GM23338 (cell line): ENCODE measurements around the gene CACNA1G. TPM values are rescaled to one million over a fixed set of nuclear protein-coding genes. Genes with fewer than 3 reads are reported as not detected.

Experiments used
- ATAC-seq: fragments of 200-7000 bp; cut with Tn5 transposase; 3 replicates; pipeline ENCODE4 v1.9.1; 2020
- DNase-seq: peaks from one replicate; pipeline ENCODE4 v3.0.0-alpha.2; 2015; ENCODE audit warnings: low spot score
- H2AFZ ChIP-seq: fragments of 200-600 bp; sonication (generic); 2 replicates; pipeline ENCODE4 v1.8.0; 2016; ENCODE audit warnings: antibody characterized with exemption, mild to moderate bottlenecking, moderate library complexity
- H3F3A ChIP-seq: fragments of 200-600 bp; sonication (generic); replicated peaks from 2 replicates; pipeline ENCODE4 v1.8.0; 2017; ENCODE audit warnings: antibody characterized with exemption, mixed run types, low read depth
- H3K27ac ChIP-seq: fragments of 200-600 bp; sonication (generic); 2 replicates; pipeline ENCODE4 v1.6.1; 2016; ENCODE audit warnings: low read depth
- H3K27me3 ChIP-seq: fragments of 200-600 bp; sonication (generic); 2 replicates; pipeline ENCODE4 v1.8.0; 2016; ENCODE audit warnings: mild to moderate bottlenecking, mixed run types, moderate library complexity; ENCODE audit not compliant: insufficient read depth
- H3K36me3 ChIP-seq: fragments of 200-600 bp; sonication (generic); 2 replicates; pipeline ENCODE4 v1.8.0; 2016; ENCODE audit warnings: mild to moderate bottlenecking; ENCODE audit not compliant: insufficient read depth
- H3K4me1 ChIP-seq: fragments of 200-600 bp; sonication (generic); 2 replicates; pipeline ENCODE4 v1.8.0; 2016; ENCODE audit warnings: mild to moderate bottlenecking, moderate library complexity; ENCODE audit not compliant: insufficient read depth
- H3K4me2 ChIP-seq: fragments of 200-600 bp; sonication (generic); 2 replicates; pipeline ENCODE4 v1.7.1; 2017; ENCODE audit warnings: mixed run types
- H3K4me3 ChIP-seq: fragments of 200-600 bp; sonication (generic); 2 replicates; pipeline ENCODE4 v1.6.1; 2016; ENCODE audit warnings: mixed run types
- H3K79me2 ChIP-seq: fragments of 200-600 bp; sonication (generic); replicated peaks from 2 replicates; pipeline ENCODE4 v1.8.0; 2017; ENCODE audit warnings: mild to moderate bottlenecking; ENCODE audit not compliant: insufficient read depth
- H3K9me2 ChIP-seq: fragments of 200-600 bp; sonication (generic); 2 replicates; pipeline ENCODE4 v1.8.0; 2017; ENCODE audit not compliant: insufficient read depth
- H4K20me1 ChIP-seq: fragments of 200-600 bp; sonication (generic); replicated peaks from 2 replicates; pipeline ENCODE4 v1.8.0; 2017; ENCODE audit warnings: mild to moderate bottlenecking; ENCODE audit not compliant: insufficient read depth
- H3K27ac Mint-ChIP-seq: 2 replicates; pipeline ENCODE4 v1.8.0; 2020; ENCODE audit warnings: inconsistent platforms, mild to moderate bottlenecking, moderate library complexity, mixed read lengths
- H3K27me3 Mint-ChIP-seq: 3 replicates; pipeline ENCODE4 v1.8.0; 2022; ENCODE audit warnings: low read depth, mild to moderate bottlenecking, moderate library complexity, mixed read lengths, inconsistent platforms; ENCODE audit not compliant: insufficient read depth, poor library complexity
- H3K36me3 Mint-ChIP-seq: 3 replicates; pipeline ENCODE4 v1.8.0; 2021; ENCODE audit warnings: low read depth, mild to moderate bottlenecking, inconsistent platforms, moderate library complexity, mixed read lengths
- H3K4me1 Mint-ChIP-seq: 3 replicates; pipeline ENCODE4 v1.8.0; 2020; ENCODE audit warnings: mild to moderate bottlenecking, inconsistent platforms, mixed read lengths
- H3K4me3 Mint-ChIP-seq: 3 replicates; pipeline ENCODE4 v1.8.0; 2021; ENCODE audit warnings: moderate library complexity, mild to moderate bottlenecking, inconsistent platforms, mixed read lengths
- H3K9me3 Mint-ChIP-seq: 3 replicates; pipeline ENCODE4 v1.8.0; 2020; ENCODE audit warnings: moderate library complexity, mild to moderate bottlenecking, inconsistent platforms, mixed read lengths
- CREB1 ChIP-seq: fragments of 250-450 bp; sonication (Bioruptor Pico); IDR thresholded peaks from 2 replicates; pipeline ENCODE4 v1.5.0; 2020; ENCODE audit warnings: low read depth, mild to moderate bottlenecking, moderate library complexity
- EZH2 ChIP-seq: fragments of 200-600 bp; sonication (generic); IDR thresholded peaks from one replicate; pipeline ENCODE4 v1.8.0; 2017; ENCODE audit warnings: antibody characterized with exemption, mild to moderate bottlenecking, low read depth; ENCODE audit not compliant: unreplicated experiment
- EZH2phosphoT487 ChIP-seq: fragments of 200-600 bp; sonication (generic); IDR thresholded peaks from one replicate; pipeline ENCODE4 v1.8.1; 2018; ENCODE audit warnings: antibody characterized with exemption; ENCODE audit not compliant: unreplicated experiment
- JUNB ChIP-seq: IDR thresholded peaks from one replicate; pipeline ENCODE4 v1.6.1; 2016; ENCODE audit warnings: antibody characterized with exemption; ENCODE audit not compliant: unreplicated experiment
- NANOG ChIP-seq: IDR thresholded peaks from 2 replicates; pipeline ENCODE4 v1.6.1; 2016; ENCODE audit warnings: antibody characterized with exemption, borderline replicate concordance
- POLR2AphosphoS5 ChIP-seq: IDR thresholded peaks from 2 replicates; pipeline ENCODE4 v1.6.1; 2016; ENCODE audit warnings: antibody characterized with exemption, low read depth
- STAT1 ChIP-seq: IDR thresholded peaks from one replicate; pipeline ENCODE4 v1.6.1; 2016; ENCODE audit warnings: antibody characterized with exemption; ENCODE audit not compliant: unreplicated experiment
- ZNF114 ChIP-seq: fragments of 250-450 bp; sonication (Bioruptor Pico); IDR thresholded peaks from 2 replicates; pipeline ENCODE4 v1.5.0; 2020; ENCODE audit warnings: mild to moderate bottlenecking, moderate library complexity
- ZNF331 ChIP-seq: fragments of 250-450 bp; sonication (Bioruptor Pico); IDR thresholded peaks from 2 replicates; pipeline ENCODE4 v1.5.0; 2020; ENCODE audit warnings: low read depth, mild to moderate bottlenecking, moderate library complexity
- polyA plus RNA-seq: library from polyadenylated mRNA; unstranded; fragments of >200 nt; fragmentation: Nextera tagmentation; extraction: Ambion mirVana; gene quantifications from 2 replicates; pipeline ENCODE4 v1.2.1, GENCODE V29; 2016
- total RNA-seq: library from RNA; depleted of rRNA; stranded (reverse); fragments of >200 nt; shearing (Covaris generic); gene quantifications from 2 replicates; pipeline ENCODE4 v1.2.3, GENCODE V29; 2014
- TF ChIP-seq, protein P1 (sequence below): fragments of 250-450 bp; sonication (Bioruptor Pico); IDR thresholded peaks from 2 replicates; pipeline ENCODE4 v1.5.0; 2020; ENCODE audit warnings: mild to moderate bottlenecking, moderate library complexity
- TF ChIP-seq, protein P2 (sequence below), 2 experiments: fragments of 200-600 bp in 1 of 2; sonication (generic) in 1 of 2; conservative IDR thresholded peaks; 2 replicates each; pipeline versions ENCODE4 v1.5.1 to v1.6.1; 2016 to 2017; ENCODE audit warnings: antibody characterized with exemption in 2 of 2, low read depth in 2 of 2, mild to moderate bottlenecking in 2 of 2, moderate library complexity in 1 of 2
- TF ChIP-seq, protein P3 (sequence below): IDR thresholded peaks from one replicate; pipeline ENCODE4 v1.6.1; 2018; ENCODE audit warnings: antibody characterized with exemption; ENCODE audit not compliant: unreplicated experiment
- TF ChIP-seq, protein P4 (sequence below): IDR thresholded peaks from 2 replicates; pipeline ENCODE4 v1.6.1; 2016; ENCODE audit warnings: antibody characterized with exemption

The CACNA1G gene
- total and polyA plus RNA-seq, 2 experiments from 2014 or later: 1.4 to 5.1 TPM

DNA sequence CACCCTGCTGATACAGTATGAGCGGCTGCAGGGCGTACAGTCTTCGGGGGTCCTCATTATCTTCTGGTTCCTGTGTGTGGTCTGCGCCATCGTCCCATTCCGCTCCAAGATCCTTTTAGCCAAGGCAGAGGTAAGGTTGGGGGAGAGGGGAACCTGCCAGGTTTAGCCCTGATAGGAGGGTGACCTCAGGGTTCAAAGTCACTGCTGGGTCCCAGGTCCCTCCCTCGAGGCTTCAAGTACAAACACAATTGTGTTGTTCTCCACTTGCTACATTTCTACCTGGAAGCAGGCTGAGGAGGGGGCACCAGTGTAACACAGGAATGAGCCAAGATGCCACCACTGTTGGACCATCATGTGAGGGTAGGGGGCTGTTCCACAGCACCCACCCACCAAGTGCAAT is 96.5 kb downstream of the CACNA1G start:
- H3K9me2 ChIP-seq: no peaks in the 10 kb centered on the region
- no peak for TF ChIP-seq CREB1 (CRISPR knock-in tag)
- TF ChIP-seq STAT1: no peak
- TF ChIP-seq, protein P1, sequence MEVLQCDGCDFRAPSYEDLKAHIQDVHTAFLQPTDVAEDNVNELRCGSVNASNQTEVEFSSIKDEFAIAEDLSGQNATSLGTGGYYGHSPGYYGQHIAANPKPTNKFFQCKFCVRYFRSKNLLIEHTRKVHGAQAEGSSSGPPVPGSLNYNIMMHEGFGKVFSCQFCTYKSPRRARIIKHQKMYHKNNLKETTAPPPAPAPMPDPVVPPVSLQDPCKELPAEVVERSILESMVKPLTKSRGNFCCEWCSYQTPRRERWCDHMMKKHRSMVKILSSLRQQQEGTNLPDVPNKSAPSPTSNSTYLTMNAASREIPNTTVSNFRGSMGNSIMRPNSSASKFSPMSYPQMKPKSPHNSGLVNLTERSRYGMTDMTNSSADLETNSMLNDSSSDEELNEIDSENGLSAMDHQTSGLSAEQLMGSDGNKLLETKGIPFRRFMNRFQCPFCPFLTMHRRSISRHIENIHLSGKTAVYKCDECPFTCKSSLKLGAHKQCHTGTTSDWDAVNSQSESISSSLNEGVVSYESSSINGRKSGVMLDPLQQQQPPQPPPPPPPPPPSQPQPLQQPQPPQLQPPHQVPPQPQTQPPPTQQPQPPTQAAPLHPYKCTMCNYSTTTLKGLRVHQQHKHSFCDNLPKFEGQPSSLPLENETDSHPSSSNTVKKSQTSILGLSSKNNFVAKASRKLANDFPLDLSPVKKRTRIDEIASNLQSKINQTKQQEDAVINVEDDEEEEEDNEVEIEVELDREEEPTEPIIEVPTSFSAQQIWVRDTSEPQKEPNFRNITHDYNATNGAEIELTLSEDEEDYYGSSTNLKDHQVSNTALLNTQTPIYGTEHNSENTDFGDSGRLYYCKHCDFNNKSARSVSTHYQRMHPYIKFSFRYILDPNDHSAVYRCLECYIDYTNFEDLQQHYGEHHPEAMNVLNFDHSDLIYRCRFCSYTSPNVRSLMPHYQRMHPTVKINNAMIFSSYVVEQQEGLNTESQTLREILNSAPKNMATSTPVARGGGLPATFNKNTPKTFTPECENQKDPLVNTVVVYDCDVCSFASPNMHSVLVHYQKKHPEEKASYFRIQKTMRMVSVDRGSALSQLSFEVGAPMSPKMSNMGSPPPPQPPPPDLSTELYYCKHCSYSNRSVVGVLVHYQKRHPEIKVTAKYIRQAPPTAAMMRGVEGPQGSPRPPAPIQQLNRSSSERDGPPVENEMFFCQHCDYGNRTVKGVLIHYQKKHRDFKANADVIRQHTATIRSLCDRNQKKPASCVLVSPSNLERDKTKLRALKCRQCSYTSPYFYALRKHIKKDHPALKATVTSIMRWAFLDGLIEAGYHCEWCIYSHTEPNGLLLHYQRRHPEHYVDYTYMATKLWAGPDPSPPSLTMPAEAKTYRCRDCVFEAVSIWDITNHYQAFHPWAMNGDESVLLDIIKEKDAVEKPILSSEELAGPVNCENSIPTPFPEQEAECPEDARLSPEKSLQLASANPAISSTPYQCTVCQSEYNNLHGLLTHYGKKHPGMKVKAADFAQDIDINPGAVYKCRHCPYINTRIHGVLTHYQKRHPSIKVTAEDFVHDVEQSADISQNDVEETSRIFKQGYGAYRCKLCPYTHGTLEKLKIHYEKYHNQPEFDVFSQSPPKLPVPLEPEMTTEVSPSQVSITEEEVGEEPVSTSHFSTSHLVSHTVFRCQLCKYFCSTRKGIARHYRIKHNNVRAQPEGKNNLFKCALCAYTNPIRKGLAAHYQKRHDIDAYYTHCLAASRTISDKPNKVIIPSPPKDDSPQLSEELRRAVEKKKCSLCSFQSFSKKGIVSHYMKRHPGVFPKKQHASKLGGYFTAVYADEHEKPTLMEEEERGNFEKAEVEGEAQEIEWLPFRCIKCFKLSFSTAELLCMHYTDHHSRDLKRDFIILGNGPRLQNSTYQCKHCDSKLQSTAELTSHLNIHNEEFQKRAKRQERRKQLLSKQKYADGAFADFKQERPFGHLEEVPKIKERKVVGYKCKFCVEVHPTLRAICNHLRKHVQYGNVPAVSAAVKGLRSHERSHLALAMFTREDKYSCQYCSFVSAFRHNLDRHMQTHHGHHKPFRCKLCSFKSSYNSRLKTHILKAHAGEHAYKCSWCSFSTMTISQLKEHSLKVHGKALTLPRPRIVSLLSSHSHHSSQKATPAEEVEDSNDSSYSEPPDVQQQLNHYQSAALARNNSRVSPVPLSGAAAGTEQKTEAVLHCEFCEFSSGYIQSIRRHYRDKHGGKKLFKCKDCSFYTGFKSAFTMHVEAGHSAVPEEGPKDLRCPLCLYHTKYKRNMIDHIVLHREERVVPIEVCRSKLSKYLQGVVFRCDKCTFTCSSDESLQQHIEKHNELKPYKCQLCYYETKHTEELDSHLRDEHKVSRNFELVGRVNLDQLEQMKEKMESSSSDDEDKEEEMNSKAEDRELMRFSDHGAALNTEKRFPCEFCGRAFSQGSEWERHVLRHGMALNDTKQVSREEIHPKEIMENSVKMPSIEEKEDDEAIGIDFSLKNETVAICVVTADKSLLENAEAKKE (CRISPR knock-in tag): no peak
- TF ChIP-seq EZH2: no peak
- TF ChIP-seq POLR2AphosphoS5: no peak
- TF ChIP-seq ZNF114 (CRISPR knock-in tag): no peak
- no peak for TF ChIP-seq EZH2phosphoT487
- TF ChIP-seq JUNB: no peak
- TF ChIP-seq, protein P2, sequence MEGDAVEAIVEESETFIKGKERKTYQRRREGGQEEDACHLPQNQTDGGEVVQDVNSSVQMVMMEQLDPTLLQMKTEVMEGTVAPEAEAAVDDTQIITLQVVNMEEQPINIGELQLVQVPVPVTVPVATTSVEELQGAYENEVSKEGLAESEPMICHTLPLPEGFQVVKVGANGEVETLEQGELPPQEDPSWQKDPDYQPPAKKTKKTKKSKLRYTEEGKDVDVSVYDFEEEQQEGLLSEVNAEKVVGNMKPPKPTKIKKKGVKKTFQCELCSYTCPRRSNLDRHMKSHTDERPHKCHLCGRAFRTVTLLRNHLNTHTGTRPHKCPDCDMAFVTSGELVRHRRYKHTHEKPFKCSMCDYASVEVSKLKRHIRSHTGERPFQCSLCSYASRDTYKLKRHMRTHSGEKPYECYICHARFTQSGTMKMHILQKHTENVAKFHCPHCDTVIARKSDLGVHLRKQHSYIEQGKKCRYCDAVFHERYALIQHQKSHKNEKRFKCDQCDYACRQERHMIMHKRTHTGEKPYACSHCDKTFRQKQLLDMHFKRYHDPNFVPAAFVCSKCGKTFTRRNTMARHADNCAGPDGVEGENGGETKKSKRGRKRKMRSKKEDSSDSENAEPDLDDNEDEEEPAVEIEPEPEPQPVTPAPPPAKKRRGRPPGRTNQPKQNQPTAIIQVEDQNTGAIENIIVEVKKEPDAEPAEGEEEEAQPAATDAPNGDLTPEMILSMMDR (conservative IDR thresholded peaks at IDR 0.05; ENCODE audit: low read depth in 2 of 2): no peak
- no peak for TF ChIP-seq NANOG
- TF ChIP-seq, protein P3, sequence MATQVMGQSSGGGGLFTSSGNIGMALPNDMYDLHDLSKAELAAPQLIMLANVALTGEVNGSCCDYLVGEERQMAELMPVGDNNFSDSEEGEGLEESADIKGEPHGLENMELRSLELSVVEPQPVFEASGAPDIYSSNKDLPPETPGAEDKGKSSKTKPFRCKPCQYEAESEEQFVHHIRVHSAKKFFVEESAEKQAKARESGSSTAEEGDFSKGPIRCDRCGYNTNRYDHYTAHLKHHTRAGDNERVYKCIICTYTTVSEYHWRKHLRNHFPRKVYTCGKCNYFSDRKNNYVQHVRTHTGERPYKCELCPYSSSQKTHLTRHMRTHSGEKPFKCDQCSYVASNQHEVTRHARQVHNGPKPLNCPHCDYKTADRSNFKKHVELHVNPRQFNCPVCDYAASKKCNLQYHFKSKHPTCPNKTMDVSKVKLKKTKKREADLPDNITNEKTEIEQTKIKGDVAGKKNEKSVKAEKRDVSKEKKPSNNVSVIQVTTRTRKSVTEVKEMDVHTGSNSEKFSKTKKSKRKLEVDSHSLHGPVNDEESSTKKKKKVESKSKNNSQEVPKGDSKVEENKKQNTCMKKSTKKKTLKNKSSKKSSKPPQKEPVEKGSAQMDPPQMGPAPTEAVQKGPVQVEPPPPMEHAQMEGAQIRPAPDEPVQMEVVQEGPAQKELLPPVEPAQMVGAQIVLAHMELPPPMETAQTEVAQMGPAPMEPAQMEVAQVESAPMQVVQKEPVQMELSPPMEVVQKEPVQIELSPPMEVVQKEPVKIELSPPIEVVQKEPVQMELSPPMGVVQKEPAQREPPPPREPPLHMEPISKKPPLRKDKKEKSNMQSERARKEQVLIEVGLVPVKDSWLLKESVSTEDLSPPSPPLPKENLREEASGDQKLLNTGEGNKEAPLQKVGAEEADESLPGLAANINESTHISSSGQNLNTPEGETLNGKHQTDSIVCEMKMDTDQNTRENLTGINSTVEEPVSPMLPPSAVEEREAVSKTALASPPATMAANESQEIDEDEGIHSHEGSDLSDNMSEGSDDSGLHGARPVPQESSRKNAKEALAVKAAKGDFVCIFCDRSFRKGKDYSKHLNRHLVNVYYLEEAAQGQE: no peak
- no peak for TF ChIP-seq ZNF331 (CRISPR knock-in tag)
- TF ChIP-seq, protein P4, sequence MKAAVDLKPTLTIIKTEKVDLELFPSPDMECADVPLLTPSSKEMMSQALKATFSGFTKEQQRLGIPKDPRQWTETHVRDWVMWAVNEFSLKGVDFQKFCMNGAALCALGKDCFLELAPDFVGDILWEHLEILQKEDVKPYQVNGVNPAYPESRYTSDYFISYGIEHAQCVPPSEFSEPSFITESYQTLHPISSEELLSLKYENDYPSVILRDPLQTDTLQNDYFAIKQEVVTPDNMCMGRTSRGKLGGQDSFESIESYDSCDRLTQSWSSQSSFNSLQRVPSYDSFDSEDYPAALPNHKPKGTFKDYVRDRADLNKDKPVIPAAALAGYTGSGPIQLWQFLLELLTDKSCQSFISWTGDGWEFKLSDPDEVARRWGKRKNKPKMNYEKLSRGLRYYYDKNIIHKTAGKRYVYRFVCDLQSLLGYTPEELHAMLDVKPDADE: no peak
- H3K27me3 ChIP-seq: no peaks in the 10 kb centered on the region
- H3K4me1 ChIP-seq: peaks cover 9% of the 10 kb centered on the region
- H4K20me1 ChIP-seq: no peaks in the 10 kb centered on the region
- H2AFZ ChIP-seq: no peak overlapping the region
- H3K36me3 ChIP-seq: no peaks in the 10 kb centered on the region
- H3K36me3 Mint-ChIP-seq: no peaks in the 10 kb centered on the region; the same call in 2 of the 3 replicates
- H3K27me3 Mint-ChIP-seq: peaks cover 3% of the 10 kb centered on the region
- ATAC-seq (no peak), DNase-seq (no peak)
- H3K9me3 Mint-ChIP-seq: no peaks in the 10 kb centered on the region; the same call in 1 of the 3 replicates
- H3K4me3 ChIP-seq: no peak overlapping the region
- H3K27ac ChIP-seq: no peak overlapping the region
- no peak overlapping the region for H3K27ac Mint-ChIP-seq
- no peak overlapping the region for H3K4me3 Mint-ChIP-seq
- no peaks in the 10 kb centered on the region for H3K79me2 ChIP-seq
- no peaks in the 10 kb centered on the region for H3F3A ChIP-seq
- peaks cover 16% of the 10 kb centered on the region for H3K4me1 Mint-ChIP-seq
- H3K4me2 ChIP-seq: no peak overlapping the region
